GM19328 (cell line): Measurements from ENCODE around the gene N4BP2.
"Not testable (repeated sequence)": the region's sequence is repeated elsewhere in the genome, so short reads cannot be mapped to it uniquely, and the experiment has no call there.

Experiments used
- ATAC-seq: cut with Tn5 transposase; IDR thresholded peaks from one replicate; pipeline ENCODE4 v1.9.1; 2021; ENCODE audit warnings: mild to moderate bottlenecking, moderate library complexity; ENCODE audit not compliant: unreplicated experiment

Gene N4BP2

GRCh38 chr4:40056716-40057585, at the start of gene N4BP2:
TSS of gene N4BP2 (plus strand) at chr4:40056850. CDS start at chr4:40097341, 40,491 bp downstream.
- peak; percentile 52 for ATAC-seq

GRCh38 chr4:40016007-40016406, 40.6 kb upstream of the N4BP2 start:
- no peak for ATAC-seq

DNA sequence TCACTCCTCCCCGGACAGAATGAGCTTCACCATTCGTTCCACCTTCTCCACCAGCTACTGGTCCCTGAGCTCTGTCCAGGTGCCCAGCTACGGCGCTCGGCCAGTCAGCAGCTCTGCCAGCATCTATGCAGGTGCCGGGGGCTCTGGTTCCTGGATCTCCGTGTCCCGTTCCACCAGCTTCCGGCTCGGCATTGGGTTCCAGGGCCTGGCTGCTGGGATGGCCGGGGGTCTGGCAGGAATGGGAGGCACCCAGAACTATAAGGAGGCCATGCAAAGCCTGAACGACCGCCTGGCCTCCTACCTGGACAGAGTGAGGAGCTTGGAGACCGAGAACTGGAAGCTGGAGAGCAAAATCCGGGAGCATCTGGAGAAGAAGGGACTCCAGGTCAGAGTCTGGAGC, 36.4 kb upstream of the N4BP2 start:
- no peak for ATAC-seq

DNA sequence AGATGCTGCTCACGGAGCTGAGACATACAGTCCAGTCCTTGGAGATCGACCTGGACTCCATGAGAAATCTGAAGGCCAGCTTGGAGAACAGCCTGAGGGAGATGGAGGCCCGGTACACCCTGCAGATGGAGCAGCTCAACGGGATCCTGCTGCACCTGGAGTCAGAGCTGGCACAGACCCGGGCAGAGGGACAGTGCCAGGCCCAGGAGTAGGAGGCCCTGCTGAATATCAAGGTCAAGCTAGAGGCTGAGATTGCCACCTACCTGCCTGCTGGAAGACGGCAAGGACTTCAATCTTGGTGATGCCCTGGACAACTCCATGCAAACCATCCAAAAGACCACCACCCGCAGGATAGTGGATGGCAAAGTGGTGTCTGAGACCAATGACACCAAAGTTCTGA, 35.5 kb upstream of the N4BP2 start:
- ATAC-seq: not testable (repeated sequence)

GRCh38 chr4:40024049-40024448, 32.6 kb upstream of the N4BP2 start:
- not testable (repeated sequence) for ATAC-seq

DNA sequence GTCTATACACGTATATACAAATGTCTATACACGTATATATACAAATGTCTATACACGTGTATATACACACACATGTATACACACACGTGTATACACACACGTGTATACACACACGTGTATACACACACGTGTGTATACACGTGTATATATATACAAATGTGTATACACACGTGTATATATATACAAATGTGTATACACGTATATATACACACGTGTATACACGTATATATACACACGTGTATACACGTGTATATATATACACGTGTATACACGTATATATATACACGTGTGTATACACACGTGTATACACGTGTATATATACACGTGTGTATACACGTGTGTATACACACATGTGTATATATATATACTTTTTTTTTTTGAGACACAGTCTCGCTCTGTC, 23.9 kb upstream of the N4BP2 start:
- no peak for ATAC-seq

DNA sequence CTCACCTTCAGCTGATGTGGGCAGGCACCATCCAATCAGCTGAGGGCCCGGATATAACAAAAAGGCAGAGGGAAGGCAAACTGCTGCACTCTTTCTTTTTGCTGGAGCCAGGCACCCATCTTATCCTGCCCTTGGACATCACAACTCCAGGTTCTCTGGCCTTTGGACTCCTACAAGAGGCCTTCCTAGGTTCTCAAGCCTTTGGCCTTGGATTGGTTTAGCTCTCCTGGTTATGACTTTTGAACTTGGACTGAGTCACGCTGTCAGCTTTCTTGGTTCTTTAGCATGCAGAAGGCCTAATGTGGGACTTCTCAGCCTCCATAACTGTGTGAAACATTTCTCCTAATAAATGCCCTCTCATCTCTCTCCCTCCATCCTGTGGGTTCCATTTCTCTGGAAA, 23.0 kb upstream of the N4BP2 start:
- ATAC-seq: no peak

GRCh38 chr4:40038977-40039376, 17.7 kb upstream of the N4BP2 start:
- no peak for ATAC-seq

DNA sequence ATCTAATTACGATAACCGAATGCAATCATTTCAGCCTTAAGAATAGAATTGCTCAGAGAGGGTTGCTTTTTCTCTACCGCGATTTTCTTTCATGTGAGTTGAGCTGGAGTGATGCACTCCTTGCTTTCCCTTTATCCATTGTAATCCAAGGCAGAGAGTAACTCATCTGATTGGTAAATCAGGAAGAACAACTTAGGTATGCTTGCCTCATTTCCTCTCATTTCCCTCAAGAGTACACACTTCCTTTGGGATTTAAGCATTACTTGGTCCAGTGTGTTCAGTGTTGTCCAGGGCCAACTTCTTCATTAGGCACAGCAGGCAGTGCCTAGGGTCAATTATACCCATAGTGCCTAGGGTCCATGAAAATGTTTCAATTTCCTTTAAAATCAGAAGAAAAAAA, 15.7 kb upstream of the N4BP2 start:
- ATAC-seq: no peak

DNA sequence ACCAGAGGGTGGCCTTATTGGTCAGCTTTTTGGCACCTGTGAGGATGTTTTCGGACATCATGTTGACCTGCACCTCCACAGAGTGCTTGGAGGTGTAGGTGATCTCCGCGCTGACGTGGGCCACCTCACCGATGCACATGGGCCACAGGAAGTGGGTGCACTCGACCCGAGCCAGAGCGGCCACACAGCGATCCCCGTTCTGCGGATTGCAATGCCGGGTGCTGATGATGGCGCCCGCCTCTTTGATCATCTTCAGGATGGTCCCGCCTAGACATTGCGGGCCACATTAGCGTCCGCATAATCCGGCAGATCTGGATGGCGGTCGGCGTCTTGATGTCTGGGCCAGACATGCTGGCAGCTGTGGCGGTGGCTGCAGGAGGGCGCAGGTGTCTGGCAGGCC, 12.9 kb upstream of the N4BP2 start:
- no peak for ATAC-seq

- no peak for ATAC-seq
These were observed 10.2 kb upstream of the N4BP2 start for GRCh38 chr4:40046311-40046980.

- no peak for ATAC-seq
These were observed 3.5 kb upstream of the N4BP2 start for GRCh38 chr4:40053161-40053560.

DNA sequence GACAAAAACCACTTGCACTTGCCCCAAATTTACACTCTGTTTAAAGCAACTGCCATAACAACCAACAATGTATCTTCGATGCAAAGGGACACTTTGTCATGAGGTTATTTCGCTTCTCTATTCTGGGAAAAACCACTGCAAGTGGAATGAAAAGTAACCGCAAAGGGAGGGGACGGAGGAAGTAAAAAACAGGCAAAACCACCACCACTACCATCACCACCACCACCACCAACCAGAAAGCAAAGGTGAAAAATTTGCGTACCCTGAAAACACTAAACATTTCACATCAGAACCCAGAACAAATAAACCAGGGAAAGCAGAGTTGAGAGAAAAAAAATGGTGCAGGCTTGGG, 1.2 kb upstream of the N4BP2 start:
- no peak for ATAC-seq

GRCh38 chr4:40055863-40056715, 561 bp upstream of the N4BP2 start:
- no peak for ATAC-seq

GRCh38 chr4:40057586-40058091, 989 bp downstream of the N4BP2 start:
- ATAC-seq: peak; percentile 66

DNA sequence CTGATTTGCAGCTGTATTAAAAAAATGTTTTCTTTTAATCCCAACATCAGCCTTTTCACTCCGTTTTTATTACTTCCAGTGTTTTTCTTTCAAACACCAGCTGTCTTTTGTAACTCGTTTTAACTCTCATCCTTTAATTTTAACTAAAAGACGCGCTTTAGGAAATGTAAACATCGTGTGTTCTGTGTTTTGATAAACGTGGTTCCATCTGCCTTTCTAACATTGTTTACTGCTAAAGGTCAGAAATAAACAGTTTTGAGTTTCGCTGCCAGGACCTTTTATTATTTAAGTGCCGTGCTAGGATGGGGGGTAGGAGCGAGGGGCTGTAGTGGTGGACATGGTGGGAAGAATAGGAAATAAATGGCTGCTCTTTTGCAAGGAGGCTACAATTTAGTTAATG, 1.5 kb downstream of the N4BP2 start:
- no peak for ATAC-seq

DNA sequence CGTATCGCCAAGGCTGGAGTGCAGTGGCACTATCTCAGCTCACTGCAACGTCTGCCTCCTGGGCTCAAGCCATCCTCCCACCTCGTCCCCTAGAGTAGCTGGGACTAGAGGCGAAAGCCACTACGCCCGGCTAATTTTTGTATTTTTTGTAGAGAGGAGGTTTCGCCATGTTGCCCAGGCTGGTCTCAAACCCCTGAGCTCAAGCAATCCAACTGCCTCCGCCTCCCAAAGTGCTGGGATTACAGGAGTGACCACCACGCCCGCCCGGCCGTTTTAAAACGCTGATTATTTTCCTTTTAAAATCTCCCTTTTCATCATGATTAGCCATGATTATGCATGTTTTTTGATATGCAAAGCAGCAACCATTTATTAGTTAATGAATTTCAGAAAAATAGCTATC, 2.2 kb downstream of the N4BP2 start:
- ATAC-seq: no peak

DNA sequence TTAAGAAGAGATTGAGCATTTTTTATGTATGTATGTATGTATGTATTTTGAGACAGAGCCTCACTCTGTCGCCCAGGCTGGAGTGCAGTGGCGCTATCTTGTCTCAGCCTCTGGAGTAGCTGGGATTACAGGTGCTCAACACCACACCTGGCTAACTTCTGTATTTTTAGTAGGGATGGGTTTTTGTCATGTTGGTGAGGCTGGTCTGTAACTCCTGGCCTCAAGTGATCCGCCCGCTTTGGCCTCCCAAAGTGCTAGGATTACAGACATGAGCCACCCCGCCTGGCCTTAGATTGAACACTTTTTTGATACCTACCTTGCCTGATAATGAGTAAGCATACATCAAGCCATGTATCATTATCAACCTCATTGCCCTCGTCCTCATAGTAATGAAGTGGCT, 2.7 kb downstream of the N4BP2 start:
- no peak for ATAC-seq

- ATAC-seq: no peak
These were observed 8.4 kb downstream of the N4BP2 start for GRCh38 chr4:40065010-40065409.

GRCh38 chr4:40066651-40067050, 10.0 kb downstream of the N4BP2 start:
- no peak for ATAC-seq

DNA sequence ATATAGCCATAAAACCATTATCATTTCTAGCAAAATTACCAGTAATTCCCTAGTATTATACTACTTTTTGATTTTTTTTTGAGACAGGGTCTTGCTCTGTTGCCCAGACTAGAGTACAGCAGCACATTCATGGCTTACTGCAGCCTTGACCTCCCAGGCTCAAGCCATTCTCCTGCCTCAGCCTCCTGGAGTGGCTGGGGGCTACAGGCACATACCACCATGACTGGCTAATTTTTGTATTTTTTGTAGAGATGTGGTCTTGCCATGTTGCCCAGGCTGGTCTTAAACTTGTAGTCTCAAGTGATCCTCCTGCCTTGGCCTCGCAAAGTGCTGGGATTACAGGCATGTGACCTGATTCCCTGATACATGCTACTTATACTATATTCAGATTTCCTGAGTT, 13.7 kb downstream of the N4BP2 start:
- no peak for ATAC-seq
